Measurements from ENCODE around the gene GNG7. TPM values are rescaled to one million over a fixed set of nuclear protein-coding genes. Genes with fewer than 3 reads are reported as not detected.
"Not testable (repeated sequence)": the region's sequence is repeated elsewhere in the genome, so short reads cannot be mapped to it uniquely, and the experiment has no call there.

GNG7 gene
- total RNA-seq, 2 experiments from 2014 or later: 0.29 to 0.34 TPM

GRCh38 chr19:2500841-2501261 lies 201.6 kb downstream of the GNG7 start:
- ChIA-PET POLR2A (no interaction called here), CTCF (no interaction called here)

GRCh38 chr19:2500156-2500555 lies 202.3 kb downstream of the GNG7 start:
- POLR2A ChIA-PET: interaction anchor here (0.7 kb wide), 1 partner anchor 134 kb away, joined by 8 read pairs; no protein-coding TSS in a partner anchor
- CTCF ChIA-PET: no interaction called here

- POLR2A ChIA-PET: no interaction called here
- CTCF ChIA-PET: no interaction called here
Measured at GRCh38 chr19:2497186-2497585, 205.3 kb downstream of the GNG7 start.

- POLR2A ChIA-PET: interaction anchor here (1.9 kb wide), 1 partner anchor 20 kb away, joined by 8 read pairs; the partner anchor contains the start of gene GADD45B
- CTCF ChIA-PET: interaction anchor here (1.5 kb wide), 1 partner anchor 119 kb away, joined by 3 read pairs; no protein-coding TSS in a partner anchor
Measured at GRCh38 chr19:2495651-2496316, 206.7 kb downstream of the GNG7 start.

GRCh38 chr19:2495130-2495641 lies 207.3 kb downstream of the GNG7 start:
- ChIA-PET POLR2A (interaction anchor here (1.9 kb wide), 1 partner anchor 19 kb away, joined by 8 read pairs; the partner anchor contains the start of gene GADD45B), CTCF (interaction anchor here (0.8 to 1.5 kb wide), 3 partner anchors 17 to 119 kb away, joined by 3 read pairs; no protein-coding TSS in a partner anchor)

GRCh38 chr19:2494447-2495129 lies 207.9 kb downstream of the GNG7 start:
- ChIA-PET CTCF (interaction anchor here (0.8 to 1.5 kb wide), 4 partner anchors 16 to 120 kb away, joined by 3 read pairs; no protein-coding TSS in a partner anchor), POLR2A (interaction anchor here (1.9 kb wide), 1 partner anchor 18 kb away, joined by 8 read pairs; the partner anchor contains the start of gene GADD45B)

- CTCF ChIA-PET: interaction anchor here (1.0 to 1.4 kb wide), 2 partner anchors 9 to 16 kb away, joined by 3 to 5 read pairs; no protein-coding TSS in a partner anchor
Measured at GRCh38 chr19:2494084-2494446, 208.4 kb downstream of the GNG7 start.

GRCh38 chr19:2493448-2493847 lies 209.0 kb downstream of the GNG7 start:
- CTCF ChIA-PET: interaction anchor here (1.0 to 1.4 kb wide), 2 partner anchors 10 to 15 kb away, joined by 3 to 5 read pairs; no protein-coding TSS in a partner anchor
- POLR2A ChIA-PET: not testable (repeated sequence)

More at GRCh38 chr19:2494084-2494446, 208.4 kb downstream of the GNG7 start:
- POLR2A ChIA-PET: interaction anchor here (1.9 kb wide), 1 partner anchor 18 kb away, joined by 8 read pairs; the partner anchor contains the start of gene GADD45B

GRCh38 chr19:2492870-2493269 lies 209.6 kb downstream of the GNG7 start:
- ChIA-PET CTCF (interaction anchor here (1.4 kb wide), 1 partner anchor 11 kb away, joined by 5 read pairs; no protein-coding TSS in a partner anchor), POLR2A (no interaction called here)

- POLR2A ChIA-PET: no interaction called here
- CTCF ChIA-PET: no interaction called here
Measured at GRCh38 chr19:2491130-2491801, 211.2 kb downstream of the GNG7 start.

GRCh38 chr19:2490659-2491058 lies 211.8 kb downstream of the GNG7 start:
- POLR2A ChIA-PET: no interaction called here
- CTCF ChIA-PET: interaction anchor here (0.7 to 1.0 kb wide), 2 partner anchors 9 to 324 kb away, joined by 3 to 5 read pairs; no protein-coding TSS in a partner anchor

- ChIA-PET POLR2A (interaction anchor here (1.3 kb wide), 1 partner anchor 13 kb away, joined by 3 read pairs; the partner anchor contains the start of gene GADD45B), CTCF (interaction anchor here (0.8 to 1.2 kb wide), 3 partner anchors 11 to 48 kb away, joined by 3 to 4 read pairs (median 3); partner anchors contain the start of gene GADD45B)
Measured at GRCh38 chr19:2488942-2489731, 213.4 kb downstream of the GNG7 start.

- CTCF ChIA-PET: interaction anchor here (0.5 to 1.2 kb wide), 4 partner anchors 11 to 134 kb away, joined by 3 to 4 read pairs (median 3); partner anchors contain the start of gene GADD45B
- POLR2A ChIA-PET: interaction anchor here (1.3 kb wide), 1 partner anchor 13 kb away, joined by 3 read pairs; the partner anchor contains the start of gene GADD45B
Measured at GRCh38 chr19:2488405-2488941, 214.0 kb downstream of the GNG7 start.

GRCh38 chr19:2487842-2488241 lies 214.7 kb downstream of the GNG7 start:
- ChIA-PET POLR2A (interaction anchor here (1.3 kb wide), 1 partner anchor 12 kb away, joined by 3 read pairs; the partner anchor contains the start of gene GADD45B), CTCF (interaction anchor here (0.5 to 1.2 kb wide), 4 partner anchors 10 to 135 kb away, joined by 3 to 4 read pairs (median 4); no protein-coding TSS in a partner anchor)

- POLR2A ChIA-PET: no interaction called here
- CTCF ChIA-PET: interaction anchor here (0.6 kb wide), 1 partner anchor 95 kb away, joined by 4 read pairs; no protein-coding TSS in a partner anchor
Measured at GRCh38 chr19:2487090-2487489, 215.4 kb downstream of the GNG7 start.

GRCh38 chr19:2485428-2485827 lies 217.1 kb downstream of the GNG7 start:
- ChIA-PET POLR2A (no interaction called here), CTCF (interaction anchor here (0.9 kb wide), 1 partner anchor 163 kb away, joined by 3 read pairs; no protein-coding TSS in a partner anchor)

GRCh38 chr19:2484178-2484937 lies 218.1 kb downstream of the GNG7 start:
- ChIA-PET POLR2A (interaction anchor here (1.2 kb wide), 1 partner anchor 8 kb away, joined by 4 read pairs; the partner anchor contains the start of gene GADD45B), CTCF (interaction anchor here (0.9 kb wide), 1 partner anchor 164 kb away, joined by 3 read pairs; no protein-coding TSS in a partner anchor)

All from activated CD8-positive, alpha-beta memory T cell treated with anti-CD3 and anti-CD28 coated beads for 36 hours (primary cell).